Effector memory CD4-positive, alpha-beta T cell (primary cell): ENCODE results near the gene COMT.
"Not testable (repeated sequence)": the region's sequence is repeated elsewhere in the genome, so short reads cannot be mapped to it uniquely, and the experiment has no call there.

Experiments used
- DNase-seq, 3 donors: peaks; one replicate each; pipeline ENCODE4 v3.0.0-alpha.2; 2020
- H3K27ac ChIP-seq: 2 replicates; pipeline ENCODE4 v1.7.0; 2013; ENCODE audit warnings: mild to moderate bottlenecking, low read length, moderate library complexity; ENCODE audit not compliant: insufficient read depth, poor library complexity, severe bottlenecking
- H3K27me3 ChIP-seq: replicated peaks from 2 replicates; pipeline ENCODE4 v1.7.0; 2013; ENCODE audit warnings: mild to moderate bottlenecking, low read length; ENCODE audit not compliant: insufficient read depth, control insufficient read depth, poor library complexity, severe bottlenecking
- H3K36me3 ChIP-seq: 2 replicates; pipeline ENCODE4 v1.7.0; 2013; ENCODE audit warnings: mild to moderate bottlenecking, low read length, moderate library complexity; ENCODE audit not compliant: control insufficient read depth, insufficient read depth
- H3K4me1 ChIP-seq: 2 replicates; pipeline ENCODE4 v1.7.0; 2013; ENCODE audit warnings: low read length, mild to moderate bottlenecking; ENCODE audit not compliant: control insufficient read depth, insufficient read depth, poor library complexity, severe bottlenecking
- H3K4me3 ChIP-seq: 2 replicates; pipeline ENCODE4 v1.7.0; 2013; ENCODE audit warnings: low read length, low read depth, mild to moderate bottlenecking; ENCODE audit not compliant: insufficient read depth, poor library complexity, severe bottlenecking
- H3K9me3 ChIP-seq: 2 replicates; pipeline ENCODE4 v1.7.0; 2013; ENCODE audit warnings: mild to moderate bottlenecking, low read length, moderate library complexity; ENCODE audit not compliant: control insufficient read depth

The COMT gene

GRCh38 chr22:19916941-19917340 is 24.6 kb upstream of the COMT start:
- no peaks in the 10 kb centered on the region for H3K9me3 ChIP-seq
- peaks cover 58% of the 10 kb centered on the region for H3K36me3 ChIP-seq
- H3K27ac ChIP-seq = no peak overlapping the region
- no peak for DNase-seq
- H3K4me1 ChIP-seq = no peaks in the 10 kb centered on the region
- H3K27me3 ChIP-seq = no peaks in the 10 kb centered on the region
- H3K4me3 ChIP-seq = no peak overlapping the region

GRCh38 chr22:19917389-19918138 is 24.0 kb upstream of the COMT start:
- no peak overlapping the region for H3K4me3 ChIP-seq
- H3K27me3 ChIP-seq = no peaks in the 10 kb centered on the region
- no peak overlapping the region for H3K27ac ChIP-seq
- peaks cover 56% of the 10 kb centered on the region for H3K36me3 ChIP-seq
- DNase-seq = no peak
- H3K4me1 ChIP-seq = no peaks in the 10 kb centered on the region
- H3K9me3 ChIP-seq = no peaks in the 10 kb centered on the region

- no peak for DNase-seq
- Histone ChIP-seq H3K4me3 (no peak overlapping the region), H3K4me1 (no peaks in the 10 kb centered on the region), H3K36me3 (peaks cover 47% of the 10 kb centered on the region), H3K9me3 (no peaks in the 10 kb centered on the region), H3K27me3 (no peaks in the 10 kb centered on the region), H3K27ac (no peak overlapping the region)
Observed at GRCh38 chr22:19918332-19919106, 23.1 kb upstream of the COMT start.

GRCh38 chr22:19919701-19920363 is 21.7 kb upstream of the COMT start:
- no peaks in the 10 kb centered on the region for H3K27me3 ChIP-seq
- no peaks in the 10 kb centered on the region for H3K4me1 ChIP-seq
- no peak for DNase-seq
- no peak overlapping the region for H3K4me3 ChIP-seq
- peaks cover 41% of the 10 kb centered on the region for H3K36me3 ChIP-seq
- no peak overlapping the region for H3K27ac ChIP-seq
- no peaks in the 10 kb centered on the region for H3K9me3 ChIP-seq

GRCh38 chr22:19921544-19922081 is 20.0 kb upstream of the COMT start:
- H3K4me3 ChIP-seq = no peak overlapping the region
- peaks cover 28% of the 10 kb centered on the region for H3K36me3 ChIP-seq
- H3K4me1 ChIP-seq = no peaks in the 10 kb centered on the region
- DNase-seq = no peak
- no peaks in the 10 kb centered on the region for H3K27me3 ChIP-seq
- no peaks in the 10 kb centered on the region for H3K9me3 ChIP-seq
- H3K27ac ChIP-seq = no peak overlapping the region

- DNase-seq = no peak
- Histone ChIP-seq H3K4me3 (no peak overlapping the region), H3K27me3 (no peaks in the 10 kb centered on the region), H3K36me3 (peaks cover 7% of the 10 kb centered on the region), H3K9me3 (no peaks in the 10 kb centered on the region), H3K27ac (no peak overlapping the region), H3K4me1 (no peaks in the 10 kb centered on the region)
Observed at GRCh38 chr22:19923914-19924513, 17.6 kb upstream of the COMT start.

GRCh38 chr22:19926028-19926427 is 15.5 kb upstream of the COMT start:
- not testable (repeated sequence) for H3K27me3 ChIP-seq, H3K36me3 ChIP-seq, H3K4me1 ChIP-seq, H3K4me3 ChIP-seq, H3K27ac ChIP-seq, DNase-seq, H3K9me3 ChIP-seq

GRCh38 chr22:19927696-19928095 is 13.9 kb upstream of the COMT start:
- Histone ChIP-seq H3K4me1 (no peaks in the 10 kb centered on the region), H3K36me3 (peaks cover 7% of the 10 kb centered on the region), H3K9me3 (no peaks in the 10 kb centered on the region), H3K27ac (no peak overlapping the region), H3K4me3 (no peak overlapping the region), H3K27me3 (no peaks in the 10 kb centered on the region)
- DNase-seq = no peak

GRCh38 chr22:19928207-19928606 is 13.4 kb upstream of the COMT start:
- Histone ChIP-seq H3K36me3 (peaks cover 7% of the 10 kb centered on the region), H3K4me1 (no peaks in the 10 kb centered on the region), H3K27me3 (no peaks in the 10 kb centered on the region), H3K27ac (no peak overlapping the region), H3K4me3 (no peak overlapping the region), H3K9me3 (no peaks in the 10 kb centered on the region)
- no peak for DNase-seq
